Activated CD4-positive, alpha-beta T cell treated with anti-CD3 and anti-CD28 coated beads for 48 hours (primary cell): ENCODE data around the gene SMAP1.
A peak's percentile ranks its signal among the peaks of the same experiment; 100 is the strongest.

Experiments
- DNase-seq: peaks from one replicate; pipeline ENCODE4 v3.0.0-alpha.2; 2020

Gene SMAP1

GRCh38 chr6:70667711-70668498 is at the start of gene SMAP1:
Gene SMAP1, plus strand, starts transcription at chr6:70667883. Its CDS starts 141 bp downstream, at chr6:70668024.
- DNase-seq = peak; percentile 95

- DNase-seq = no peak
Observed at GRCh38 chr6:70620746-70621145, 46.9 kb upstream of the SMAP1 start.

GRCh38 chr6:70622461-70622860 is 45.2 kb upstream of the SMAP1 start:
- DNase-seq = no peak

- no peak for DNase-seq
Observed at GRCh38 chr6:70625436-70625835, 42.2 kb upstream of the SMAP1 start.

GRCh38 chr6:70627500-70628254 is 40.0 kb upstream of the SMAP1 start:
- no peak for DNase-seq

GRCh38 chr6:70629929-70630328 is 37.8 kb upstream of the SMAP1 start:
- no peak for DNase-seq

- DNase-seq = no peak
Observed at GRCh38 chr6:70633870-70634269, 33.8 kb upstream of the SMAP1 start.

- DNase-seq = no peak
Observed at GRCh38 chr6:70636596-70636995, 31.1 kb upstream of the SMAP1 start.

- no peak for DNase-seq
Observed at GRCh38 chr6:70638468-70638867, 29.2 kb upstream of the SMAP1 start.

- peak; percentile 61 for DNase-seq
Observed at GRCh38 chr6:70651326-70651905, 16.3 kb upstream of the SMAP1 start.

- DNase-seq = no peak
Observed at GRCh38 chr6:70652216-70652615, 15.5 kb upstream of the SMAP1 start.

- no peak for DNase-seq
Observed at GRCh38 chr6:70657706-70658105, 10.0 kb upstream of the SMAP1 start.

GRCh38 chr6:70663881-70664466 is 3.7 kb upstream of the SMAP1 start:
- no peak for DNase-seq

GRCh38 chr6:70666706-70667105 is 977 bp upstream of the SMAP1 start:
- no peak for DNase-seq

- no peak for DNase-seq
Observed at GRCh38 chr6:70667256-70667710, 400 bp upstream of the SMAP1 start.

- no peak for DNase-seq
Observed at GRCh38 chr6:70668499-70668812, 773 bp downstream of the SMAP1 start.

- no peak for DNase-seq
Observed at GRCh38 chr6:70669133-70669532, 1.4 kb downstream of the SMAP1 start.

- no peak for DNase-seq
Observed at GRCh38 chr6:70672549-70672948, 4.9 kb downstream of the SMAP1 start.

- DNase-seq = no peak
Observed at GRCh38 chr6:70673054-70673453, 5.4 kb downstream of the SMAP1 start.

- DNase-seq = no peak
Observed at GRCh38 chr6:70673601-70674000, 5.9 kb downstream of the SMAP1 start.

- no peak for DNase-seq
Observed at GRCh38 chr6:70675822-70676221, 8.1 kb downstream of the SMAP1 start.

- DNase-seq = no peak
Observed at GRCh38 chr6:70676821-70677220, 9.1 kb downstream of the SMAP1 start.

GRCh38 chr6:70680396-70680795 is 12.7 kb downstream of the SMAP1 start:
- DNase-seq = no peak
